Measurements from ENCODE around the gene SPIN1. TPM values are rescaled to one million over a fixed set of nuclear protein-coding genes. Genes with fewer than 3 reads are reported as not detected.
A peak's percentile ranks its signal among the peaks of the same experiment; 100 is the strongest.

SPIN1 gene
- 10 to 100 TPM; 30.3 to 46.1 (median 39.3) TPM for total RNA-seq
- total RNA-seq (2013), result 33.4 TPM

DNA sequence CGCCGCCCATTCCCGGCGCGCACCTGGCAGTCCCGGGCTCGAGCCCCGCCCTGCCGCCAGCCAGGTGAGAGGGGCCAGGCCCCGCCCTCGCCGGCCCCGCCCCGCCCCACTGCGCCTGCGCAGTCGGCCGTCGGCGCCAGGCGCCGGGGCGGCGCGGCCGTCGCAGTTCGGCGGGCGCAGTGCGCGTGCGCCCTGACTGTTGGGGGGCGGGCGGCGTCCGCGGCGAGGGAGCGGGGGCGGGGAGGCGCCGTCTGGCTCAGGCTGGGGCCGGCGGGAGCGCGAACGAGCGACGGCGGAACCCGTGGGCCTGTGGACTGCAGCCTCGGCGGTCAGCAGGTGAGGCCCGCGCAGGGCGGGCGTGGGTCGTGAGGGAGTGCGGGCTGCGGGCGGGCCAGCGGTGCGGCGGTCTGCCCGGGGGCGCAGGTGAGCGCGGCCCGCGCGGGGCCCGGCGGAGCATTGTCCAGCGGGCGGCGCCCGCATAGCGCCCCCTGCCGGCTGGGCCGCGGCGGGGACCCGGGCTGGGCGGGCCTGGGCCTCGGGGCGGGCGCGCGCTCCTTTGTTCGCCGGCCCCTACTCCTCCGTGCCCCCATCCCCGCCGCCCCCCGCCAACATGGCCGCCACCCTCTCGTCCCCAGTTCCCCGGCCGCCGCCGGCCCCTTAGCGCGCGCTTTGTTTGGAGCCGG is at the start of gene SPIN1:
TSS of gene SPIN1 (plus strand) at position 242 of the 683 bp plus-strand sequence. CDS start 38,096 bp downstream, outside the sequence.
- Histone ChIP-seq H3K27me3 (ENCODE audit: control insufficient read depth, insufficient read depth, low read length) (no peaks in the 10 kb centered on the region), H3K27ac (ENCODE audit: low read length) (peak within 1 kb of the TSS; percentile 60), H3K9me3 (ENCODE audit: control insufficient read depth, insufficient read depth, low read length) (no peaks in the 10 kb centered on the region), H3K36me3 (ENCODE audit: control insufficient read depth, insufficient read depth, low read length) (no peaks in the 10 kb centered on the region), H3K4me1 (ENCODE audit: control insufficient read depth, insufficient read depth, low read length) (peaks cover 14% of the 10 kb centered on the region), H3K4me3 (ENCODE audit: low read length) (peak within 1 kb of the TSS; percentile 82)
- Mint-ChIP-seq H3K4me1 (peaks cover 30 to 44% of the 10 kb centered on the region in 2 donors), H3K27ac (peak within 1 kb of the TSS; percentile 86 to 95), H3K4me3 (peak within 1 kb of the TSS; percentile 95), H3K27me3 (ENCODE audit: low read depth in 2 of 2) (no peaks in the 10 kb centered on the region), H3K36me3 (no peaks in the 10 kb centered on the region), H3K9me3 (no peaks in the 10 kb centered on the region)
- ATAC-seq (peak; percentile 82 to 95 (median 86)), DNase-seq (peak; percentile 85 to 93)
- WGBS (ENCODE audit: insufficient coverage), result under 1% methylated on average over 98 of the region's 106 CpGs
- intact Hi-C loops (cut with micrococcal nuclease), result loop anchor here (5.0 kb wide), 1 partner anchor 211 kb away; no protein-coding TSS in a partner anchor
- TF ChIP-seq CTCF (IDR thresholded peaks at IDR 0.05), result peak; percentile 45

- WGBS (ENCODE audit: insufficient coverage), result 21% methylated on average over 3 of the region's 4 CpGs
- no peaks in the 10 kb centered on the region for H3K4me1 ChIP-seq (ENCODE audit: control insufficient read depth, insufficient read depth, low read length)
- Mint-ChIP-seq H3K36me3 (no peaks in the 10 kb centered on the region), H3K27ac (no peak overlapping the region), H3K9me3 (no peaks in the 10 kb centered on the region), H3K4me3 (no peak overlapping the region), H3K4me1 (peaks cover 0 to 12% of the 10 kb centered on the region in 2 donors), H3K27me3 (ENCODE audit: low read depth in 2 of 2) (peaks cover 0 to 6% of the 10 kb centered on the region in 2 donors)
- no peak for TF ChIP-seq CTCF (IDR thresholded peaks at IDR 0.05)
- intact Hi-C loops (cut with micrococcal nuclease), result no loop called here
- no peaks in the 10 kb centered on the region for H3K36me3 ChIP-seq (ENCODE audit: control insufficient read depth, insufficient read depth, low read length)
- no peak for ATAC-seq
- DNase-seq, result no peak
- H3K9me3 ChIP-seq (ENCODE audit: control insufficient read depth, insufficient read depth, low read length), result no peaks in the 10 kb centered on the region
- no peak overlapping the region for H3K27ac ChIP-seq (ENCODE audit: low read length)
- H3K4me3 ChIP-seq (ENCODE audit: low read length), result no peak overlapping the region
- H3K27me3 ChIP-seq (ENCODE audit: control insufficient read depth, insufficient read depth, low read length), result no peaks in the 10 kb centered on the region
These were observed 48.9 kb upstream of the SPIN1 start for GRCh38 chr9:88339317-88339716.

DNA sequence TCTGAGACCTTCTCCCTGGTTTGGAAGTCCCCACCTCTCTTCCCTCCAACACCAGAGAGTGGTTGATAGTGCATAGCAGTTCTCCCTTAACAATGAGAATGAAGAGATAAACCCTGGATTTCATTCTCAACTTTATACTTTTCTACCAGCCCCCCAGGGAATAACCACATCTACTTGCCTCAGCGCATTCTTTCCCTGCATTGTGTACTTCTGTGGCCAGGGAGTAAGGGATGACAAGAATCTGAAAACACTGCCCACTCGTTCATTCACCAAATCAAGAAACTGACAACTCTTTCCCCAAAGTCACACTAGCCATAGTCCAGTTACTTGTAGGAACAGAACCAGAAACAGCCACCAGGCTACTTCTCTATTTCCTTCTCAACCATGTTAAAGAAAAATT is 46.0 kb upstream of the SPIN1 start:
- no peaks in the 10 kb centered on the region for H3K36me3 Mint-ChIP-seq
- ATAC-seq (no peak), DNase-seq (no peak)
- peaks cover 0 to 6% of the 10 kb centered on the region in 2 donors for H3K27me3 Mint-ChIP-seq (ENCODE audit: low read depth in 2 of 2)
- no peak overlapping the region for H3K27ac Mint-ChIP-seq
- no peak for TF ChIP-seq CTCF (IDR thresholded peaks at IDR 0.05)
- H3K27ac ChIP-seq (ENCODE audit: low read length), result no peak overlapping the region
- no peaks in the 10 kb centered on the region for H3K4me1 ChIP-seq (ENCODE audit: control insufficient read depth, insufficient read depth, low read length)
- H3K36me3 ChIP-seq (ENCODE audit: control insufficient read depth, insufficient read depth, low read length), result no peaks in the 10 kb centered on the region
- whole genome bisulfite sequencing (ENCODE audit: insufficient coverage), result 65% methylated on average over 2 of the region's 2 CpGs
- H3K9me3 Mint-ChIP-seq, result no peaks in the 10 kb centered on the region
- H3K4me3 ChIP-seq (ENCODE audit: low read length), result no peak overlapping the region
- no peak overlapping the region for H3K4me3 Mint-ChIP-seq
- intact Hi-C loops (cut with micrococcal nuclease), result no loop called here
- no peaks in the 10 kb centered on the region for H3K9me3 ChIP-seq (ENCODE audit: control insufficient read depth, insufficient read depth, low read length)
- peaks cover 0 to 12% of the 10 kb centered on the region in 2 donors for H3K4me1 Mint-ChIP-seq
- H3K27me3 ChIP-seq (ENCODE audit: control insufficient read depth, insufficient read depth, low read length), result no peaks in the 10 kb centered on the region

Data from natural killer cell (primary cell).